ENCODE data around the gene EIF2S2.

DNA sequence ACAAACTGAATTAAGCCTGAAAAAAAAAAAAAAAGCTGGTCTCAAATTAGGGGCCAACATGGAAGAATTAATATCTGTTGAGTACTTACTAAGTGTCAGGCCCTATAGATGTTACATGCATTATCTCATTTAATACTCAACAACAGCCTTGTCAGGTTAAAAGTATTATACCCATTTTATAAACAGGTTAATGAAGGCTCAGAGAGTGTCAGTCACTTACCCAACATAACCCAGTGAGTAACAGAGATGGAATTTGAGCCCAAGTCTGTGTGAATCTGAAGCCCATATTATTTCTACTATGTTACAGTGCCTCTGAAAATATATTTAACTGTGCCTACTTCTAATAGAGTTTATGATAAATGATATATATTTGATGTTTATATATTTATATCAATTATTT, 11.3 kb upstream of the EIF2S2 start:
- TF ChIP-seq, protein P1, sequence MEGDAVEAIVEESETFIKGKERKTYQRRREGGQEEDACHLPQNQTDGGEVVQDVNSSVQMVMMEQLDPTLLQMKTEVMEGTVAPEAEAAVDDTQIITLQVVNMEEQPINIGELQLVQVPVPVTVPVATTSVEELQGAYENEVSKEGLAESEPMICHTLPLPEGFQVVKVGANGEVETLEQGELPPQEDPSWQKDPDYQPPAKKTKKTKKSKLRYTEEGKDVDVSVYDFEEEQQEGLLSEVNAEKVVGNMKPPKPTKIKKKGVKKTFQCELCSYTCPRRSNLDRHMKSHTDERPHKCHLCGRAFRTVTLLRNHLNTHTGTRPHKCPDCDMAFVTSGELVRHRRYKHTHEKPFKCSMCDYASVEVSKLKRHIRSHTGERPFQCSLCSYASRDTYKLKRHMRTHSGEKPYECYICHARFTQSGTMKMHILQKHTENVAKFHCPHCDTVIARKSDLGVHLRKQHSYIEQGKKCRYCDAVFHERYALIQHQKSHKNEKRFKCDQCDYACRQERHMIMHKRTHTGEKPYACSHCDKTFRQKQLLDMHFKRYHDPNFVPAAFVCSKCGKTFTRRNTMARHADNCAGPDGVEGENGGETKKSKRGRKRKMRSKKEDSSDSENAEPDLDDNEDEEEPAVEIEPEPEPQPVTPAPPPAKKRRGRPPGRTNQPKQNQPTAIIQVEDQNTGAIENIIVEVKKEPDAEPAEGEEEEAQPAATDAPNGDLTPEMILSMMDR (IDR thresholded peaks at IDR 0.05; ENCODE audit: poor library complexity) = no peak
- TF ChIP-seq EZH2 (IDR thresholded peaks at IDR 0.05; ENCODE audit: borderline replicate concordance) = no peak
- no peak for TF ChIP-seq EZH2phosphoT487 (IDR thresholded peaks at IDR 0.05; ENCODE audit: low read depth, severe bottlenecking, unreplicated experiment)
